ENCODE data around the gene PDE2A.

Gene PDE2A

DNA sequence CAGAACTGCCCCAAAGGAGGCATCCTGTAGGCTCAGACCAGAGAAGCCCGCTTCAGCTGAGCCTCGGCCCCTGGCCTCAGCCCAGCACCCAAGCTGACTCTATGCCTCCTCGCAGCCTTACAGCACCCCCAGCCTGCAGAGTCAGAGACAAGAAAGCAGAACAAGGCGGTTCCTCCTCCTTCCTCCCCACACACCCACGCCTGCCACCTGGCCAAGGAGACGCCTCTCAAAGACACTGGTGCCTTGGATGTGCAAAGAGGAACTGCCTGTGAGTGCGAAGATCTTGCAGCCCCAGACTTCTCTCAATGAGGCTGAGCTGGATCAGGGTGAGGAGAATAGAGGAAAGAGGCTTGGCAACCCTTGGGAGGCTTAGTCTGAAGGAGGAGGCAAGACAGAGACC lies 60.2 kb downstream of the PDE2A start:
- DNase-seq (ENCODE audit: low read depth in 2 of 2): no peak

DNA sequence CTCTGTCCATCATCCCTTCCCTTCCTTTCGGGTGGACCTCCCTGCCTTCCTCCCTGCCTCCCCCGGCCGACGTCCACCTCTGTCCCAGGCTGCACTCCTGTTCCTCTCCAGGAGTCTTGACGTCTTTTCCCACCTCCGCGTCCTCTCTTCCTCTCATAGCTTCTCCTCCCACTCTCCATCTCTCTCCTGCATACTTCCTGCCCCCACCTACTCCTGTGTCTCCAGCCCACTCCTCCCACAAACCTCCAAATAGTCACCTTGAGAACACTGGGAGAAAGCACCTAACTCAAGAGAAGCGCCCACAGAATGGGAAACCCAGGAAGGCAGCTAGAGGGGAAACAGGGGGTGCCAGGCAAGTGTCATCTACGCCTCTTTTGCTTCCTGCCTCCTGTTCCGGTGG lies 60.8 kb downstream of the PDE2A start:
- DNase-seq (ENCODE audit: low read depth in 2 of 2): no peak

DNA sequence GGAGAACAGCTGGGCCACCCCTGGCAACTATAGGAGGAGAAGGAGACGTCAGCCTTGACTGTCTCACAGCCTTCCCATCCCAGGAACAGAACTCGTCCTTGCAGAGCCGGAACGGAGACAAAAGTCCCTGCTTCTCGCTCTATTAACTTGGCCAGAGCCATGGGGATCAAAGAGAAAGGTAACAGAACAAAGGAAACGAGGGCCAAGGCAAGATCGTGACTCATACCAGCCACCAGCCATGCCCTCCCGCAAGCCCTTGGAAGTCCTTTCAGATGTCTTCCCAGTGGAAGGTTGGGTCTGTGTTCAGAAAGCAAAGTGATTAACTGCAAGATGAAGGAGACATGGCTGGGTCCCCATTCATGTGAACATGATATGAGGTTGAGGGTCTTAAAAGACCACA lies 64.7 kb downstream of the PDE2A start:
- no peak for DNase-seq (ENCODE audit: low read depth in 2 of 2)

DNA sequence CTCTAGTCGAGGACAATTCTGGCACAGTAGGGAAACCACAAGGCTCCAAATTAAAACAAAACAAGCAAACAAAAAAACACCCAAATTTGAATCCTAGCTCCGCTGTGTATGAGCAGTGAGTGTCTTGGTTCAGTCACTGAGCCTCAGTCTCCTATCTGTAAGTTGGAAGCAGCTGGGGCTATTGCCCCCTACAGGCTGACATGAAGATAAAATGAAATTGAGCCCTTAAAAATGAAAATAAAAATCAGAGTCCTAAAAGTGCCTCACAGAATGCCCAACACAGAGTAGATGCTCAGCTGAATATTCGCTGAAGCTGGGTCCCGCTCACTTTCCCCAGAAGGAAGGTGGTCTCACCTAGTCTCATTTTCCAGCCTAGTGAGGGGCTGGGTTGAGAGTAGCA lies 65.2 kb downstream of the PDE2A start:
- no peak for DNase-seq (ENCODE audit: low read depth in 2 of 2)

DNA sequence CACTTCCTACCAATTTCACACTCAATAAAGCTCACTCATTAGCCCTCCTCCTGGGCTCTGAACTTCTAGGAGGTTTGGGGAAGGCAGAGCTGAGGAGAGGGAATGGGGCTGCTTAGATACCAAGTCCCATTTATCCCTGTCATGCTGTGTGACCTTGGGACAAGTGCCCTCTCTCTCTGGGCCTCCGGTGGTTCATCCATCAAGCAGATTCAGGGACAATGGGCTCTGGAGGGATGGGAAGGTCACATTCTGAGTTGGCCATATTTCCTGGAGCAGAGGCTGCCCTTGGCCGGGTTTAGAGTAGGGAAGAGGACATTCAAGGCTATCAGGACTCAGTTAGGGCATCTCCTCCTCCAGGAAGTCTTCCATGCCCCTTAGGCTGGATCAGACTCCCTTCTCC lies 66.7 kb downstream of the PDE2A start:
- DNase-seq (ENCODE audit: low read depth in 2 of 2): no peak

DNA sequence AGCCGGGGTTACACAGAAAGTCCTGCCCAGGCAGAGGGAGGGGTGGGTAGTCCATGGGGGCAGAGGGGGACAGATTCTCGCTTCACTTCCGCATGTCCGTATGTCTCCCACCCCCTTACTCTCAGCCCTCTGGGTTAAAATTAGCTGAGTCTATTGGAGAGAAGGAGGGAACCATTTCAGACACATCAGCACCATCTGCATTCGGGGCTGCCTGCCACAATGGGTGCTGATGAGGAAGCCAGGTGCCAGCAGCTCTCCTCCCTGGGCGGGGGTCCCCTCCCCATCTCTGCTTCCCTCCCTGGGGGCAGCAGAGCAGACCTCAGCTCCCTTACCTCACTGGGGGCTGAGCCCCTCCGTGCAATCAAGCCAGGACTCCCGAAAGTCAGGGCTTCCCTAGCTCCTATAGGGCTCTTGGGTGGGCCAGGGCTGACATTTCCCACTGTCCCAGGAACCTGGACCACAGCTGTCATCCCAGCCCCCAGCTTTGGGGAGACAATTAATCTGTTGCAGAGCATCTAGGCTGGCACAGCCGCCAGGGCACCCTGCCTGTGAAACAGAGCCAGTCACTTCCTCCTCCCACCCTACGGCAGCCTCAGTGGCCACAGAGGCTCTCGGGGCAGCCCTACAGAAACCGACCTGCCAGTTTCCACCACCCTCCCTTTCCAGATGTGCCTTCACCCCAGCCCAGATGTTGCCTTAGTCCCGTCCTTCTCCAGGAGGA lies 67.3 kb downstream of the PDE2A start:
- DNase-seq (ENCODE audit: low read depth in 2 of 2): no peak

DNA sequence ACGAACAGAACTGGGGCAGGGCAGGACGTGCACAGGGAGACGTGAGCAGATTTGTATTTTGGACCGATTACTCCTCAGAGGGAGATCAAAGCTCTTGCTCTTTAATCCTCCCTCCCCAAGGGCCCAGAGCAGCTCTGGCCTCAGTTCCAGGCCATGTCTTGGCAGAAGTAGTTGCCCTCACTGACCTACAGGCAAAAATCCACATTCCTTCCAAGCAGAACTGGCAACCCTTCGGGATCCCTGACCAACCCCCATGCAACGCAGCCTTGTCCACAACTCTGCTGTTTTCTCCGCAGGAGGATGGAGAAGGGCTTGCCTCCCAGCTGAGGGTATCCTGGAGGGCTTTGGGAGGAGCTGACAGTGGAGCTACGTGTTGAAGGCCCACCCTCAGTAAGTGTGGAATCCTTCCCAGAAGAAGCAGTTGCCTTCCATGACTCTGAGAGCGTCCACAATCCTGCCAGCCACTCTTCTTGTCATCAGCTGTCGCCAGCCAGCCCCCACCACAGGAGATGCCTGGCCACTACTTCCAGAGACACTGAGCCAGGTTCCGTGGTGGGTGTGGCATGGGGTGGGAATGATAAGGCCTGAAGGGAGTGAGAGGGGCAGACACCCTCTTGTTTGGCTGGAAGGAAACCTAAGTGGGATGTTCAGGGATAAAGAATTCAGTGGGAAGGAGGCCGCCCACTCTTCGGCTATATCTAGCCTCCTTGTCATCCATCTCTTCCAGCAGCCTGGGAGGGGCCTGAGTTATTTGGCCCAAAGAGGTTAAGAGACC lies 68.1 kb downstream of the PDE2A start:
- no peak for DNase-seq (ENCODE audit: low read depth in 2 of 2)

DNA sequence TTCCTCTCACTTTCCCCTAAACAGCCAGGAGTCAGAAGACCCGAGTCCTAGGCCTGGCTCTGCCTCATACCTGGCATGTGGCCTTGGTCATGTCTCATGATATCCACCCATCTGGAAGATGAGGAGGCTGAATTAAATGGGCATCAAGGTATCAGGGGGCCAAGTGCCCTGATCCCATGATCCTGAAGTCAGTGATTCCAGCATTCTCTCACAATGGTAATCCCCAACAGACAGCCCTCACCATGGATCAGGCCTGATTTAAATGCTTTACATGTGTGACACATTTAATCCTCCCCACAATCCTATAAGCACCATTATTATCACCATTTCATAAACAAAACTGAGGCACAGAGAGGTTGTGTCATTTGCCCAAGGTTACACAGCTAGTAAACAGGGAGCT lies 70.0 kb downstream of the PDE2A start:
- no peak for DNase-seq (ENCODE audit: low read depth in 2 of 2)

DNA sequence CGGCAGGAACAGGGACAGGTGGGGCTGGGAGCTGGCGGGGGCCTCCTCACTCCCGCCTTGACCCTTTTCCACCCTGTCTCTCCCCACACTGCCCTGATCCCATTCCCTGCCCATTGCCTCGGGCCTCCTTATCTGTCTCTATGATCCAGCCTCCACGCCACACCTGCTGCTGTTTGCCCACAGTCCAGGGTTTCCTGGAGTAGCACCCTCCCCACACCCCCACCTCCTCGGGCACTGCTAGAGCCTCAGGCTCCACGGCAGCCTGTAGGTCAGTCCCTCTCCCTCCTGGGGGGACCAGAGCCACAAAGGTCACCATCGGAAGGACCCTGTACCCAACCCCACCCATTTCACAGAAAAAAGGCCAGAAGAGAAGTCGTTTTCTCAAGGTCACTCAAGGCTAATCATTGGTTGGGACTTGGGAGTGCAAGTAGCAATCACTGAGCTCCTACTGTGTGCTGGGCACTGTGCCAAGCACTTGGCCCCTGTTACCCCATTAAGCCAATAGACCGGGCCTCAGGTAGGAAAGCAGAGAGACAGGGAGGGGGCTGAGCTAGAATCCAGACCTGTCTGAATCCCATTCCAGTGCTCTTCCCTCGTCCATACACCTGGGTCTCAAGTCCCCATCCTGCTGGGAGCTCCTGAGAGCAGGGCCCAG lies 71.8 kb downstream of the PDE2A start:
- DNase-seq (ENCODE audit: low read depth in 2 of 2): no peak

DNA sequence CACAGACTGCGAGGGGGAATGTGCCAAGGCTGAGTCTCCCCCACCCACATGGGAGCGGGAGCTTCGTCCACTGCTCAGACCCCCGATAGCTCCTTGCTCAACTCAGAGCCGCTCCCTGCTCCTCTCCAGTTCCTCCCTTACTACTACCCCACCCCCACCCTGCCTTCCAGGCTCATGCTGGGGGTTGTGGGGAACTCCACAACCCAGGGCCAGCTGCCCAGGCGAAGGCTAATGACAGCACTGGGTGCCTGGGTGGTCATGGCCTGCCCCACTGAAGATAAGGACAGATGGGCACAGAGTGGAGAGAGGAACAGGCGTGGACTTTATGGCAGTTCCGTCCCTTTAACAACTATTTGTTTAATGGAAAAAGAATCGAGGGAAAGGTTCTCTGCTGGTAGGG lies 73.7 kb downstream of the PDE2A start:
- no peak for DNase-seq (ENCODE audit: low read depth in 2 of 2)

DNA sequence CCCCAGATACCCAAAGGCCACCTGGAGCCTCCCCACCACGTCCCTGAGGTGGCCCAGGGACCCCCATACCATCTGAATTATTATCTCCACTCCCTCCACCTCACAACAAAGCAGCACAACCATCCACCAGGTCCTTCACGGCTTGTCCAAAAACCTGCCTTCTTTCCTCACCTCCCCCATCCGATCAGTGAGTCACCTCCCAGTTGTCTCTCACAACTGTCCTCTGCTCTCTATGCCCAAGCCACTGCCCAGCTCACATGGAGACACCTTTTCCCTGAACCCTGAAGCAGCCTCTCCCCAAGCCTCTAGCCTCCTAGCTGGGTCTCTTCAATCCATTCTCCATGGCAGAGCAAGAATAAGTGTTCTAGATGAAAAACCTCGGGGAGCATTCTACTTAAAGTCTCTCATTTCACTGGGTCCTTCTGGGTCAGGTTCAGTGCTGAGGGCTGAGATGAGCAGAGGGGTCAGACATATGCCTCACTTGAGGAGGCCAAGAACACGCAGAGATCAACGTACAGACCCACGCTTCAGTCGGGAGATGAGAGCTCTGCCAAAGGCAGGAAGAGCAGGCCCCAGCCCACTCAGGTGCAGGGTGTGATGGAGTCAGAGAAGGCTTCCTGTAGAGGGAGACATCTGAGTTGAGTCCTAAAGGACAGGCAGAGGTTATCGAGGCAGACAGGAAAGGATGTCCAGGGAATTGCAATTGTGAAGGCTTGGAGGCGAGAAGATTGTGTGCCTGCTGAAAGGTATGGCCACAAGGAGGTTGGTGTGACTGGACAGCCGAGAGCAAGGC lies 74.7 kb downstream of the PDE2A start:
- no peak for DNase-seq (ENCODE audit: low read depth in 2 of 2)

DNA sequence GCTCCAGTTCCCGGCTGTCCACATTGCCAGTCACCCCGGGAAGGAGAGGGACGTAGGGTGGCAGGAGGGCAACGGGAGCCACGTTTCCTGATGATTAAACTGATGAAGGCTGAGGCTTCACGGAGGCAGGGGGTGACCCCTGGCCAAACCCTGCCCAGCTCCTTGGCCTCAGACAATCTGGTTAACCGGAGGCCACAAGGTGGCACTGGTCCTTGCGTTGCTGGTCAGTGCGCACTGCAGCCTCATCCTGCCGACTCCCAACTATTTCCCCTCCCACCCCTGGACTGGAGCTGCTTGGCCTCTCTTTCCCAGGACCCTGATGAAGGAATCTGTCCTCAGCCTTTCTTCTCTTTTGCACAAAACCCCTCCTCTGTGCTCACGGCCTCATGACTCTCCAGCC lies 75.3 kb downstream of the PDE2A start:
- no peak for DNase-seq (ENCODE audit: low read depth in 2 of 2)

DNA sequence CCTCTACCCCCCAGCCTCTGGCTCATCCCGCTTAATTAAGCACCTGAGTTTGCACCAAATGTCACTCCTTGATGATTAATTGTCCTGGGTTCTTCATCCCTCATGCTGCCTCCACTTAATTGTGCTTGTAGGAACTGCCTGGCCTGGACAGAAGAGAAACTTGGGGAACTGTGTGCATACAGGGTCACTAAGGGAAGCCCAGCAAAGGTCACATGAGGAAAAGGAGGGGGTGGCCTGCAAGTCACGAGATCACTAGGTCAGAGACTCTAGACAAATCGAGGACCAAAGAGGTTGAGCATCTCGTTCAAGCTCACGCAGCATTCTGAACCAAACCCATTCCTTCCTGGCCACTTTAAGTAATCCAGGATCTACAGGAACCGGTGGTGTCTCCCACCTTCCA lies 75.8 kb downstream of the PDE2A start:
- DNase-seq (ENCODE audit: low read depth in 2 of 2): no peak

DNA sequence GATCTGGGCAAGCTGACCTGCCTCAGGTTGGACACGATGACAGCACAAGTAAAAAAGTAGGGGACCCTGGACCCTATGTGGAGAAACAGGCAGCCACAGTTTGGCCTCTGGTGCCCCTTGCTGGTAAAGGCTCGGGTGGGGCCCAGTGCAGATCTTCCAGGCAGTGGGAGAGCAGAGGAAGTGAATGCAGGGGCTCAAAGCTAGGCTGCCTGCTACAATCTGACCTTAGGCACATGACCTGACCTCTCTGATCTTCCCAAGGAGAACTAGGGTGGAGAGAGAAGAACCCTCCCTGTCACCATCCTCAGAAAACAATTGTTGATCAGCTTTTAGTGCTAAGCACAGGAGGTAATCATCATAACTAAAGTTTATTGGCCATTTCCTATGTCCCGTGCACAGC lies 76.5 kb downstream of the PDE2A start:
- DNase-seq (ENCODE audit: low read depth in 2 of 2): no peak

DNA sequence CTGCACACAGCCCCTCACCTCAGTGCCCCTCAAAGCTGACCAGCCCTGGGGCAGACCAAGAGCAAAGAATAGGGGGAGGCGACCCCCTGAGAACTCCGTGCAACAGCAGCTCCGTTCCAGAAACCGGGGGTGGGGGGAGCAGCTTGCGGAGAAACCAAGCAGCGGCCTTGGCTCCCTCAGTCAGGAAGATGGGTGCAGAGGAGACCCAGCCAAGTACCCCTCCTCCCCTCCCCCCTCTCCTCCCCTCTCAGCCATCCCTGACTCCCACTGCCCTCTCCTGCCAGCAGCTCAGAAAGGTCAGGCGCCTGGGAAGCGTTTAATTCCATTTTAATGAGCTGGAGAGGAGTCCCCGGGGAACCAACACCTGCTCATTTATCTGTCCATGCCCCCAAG lies 78.9 kb downstream of the PDE2A start:
- DNase-seq (ENCODE audit: low read depth in 2 of 2): no peak

DNA sequence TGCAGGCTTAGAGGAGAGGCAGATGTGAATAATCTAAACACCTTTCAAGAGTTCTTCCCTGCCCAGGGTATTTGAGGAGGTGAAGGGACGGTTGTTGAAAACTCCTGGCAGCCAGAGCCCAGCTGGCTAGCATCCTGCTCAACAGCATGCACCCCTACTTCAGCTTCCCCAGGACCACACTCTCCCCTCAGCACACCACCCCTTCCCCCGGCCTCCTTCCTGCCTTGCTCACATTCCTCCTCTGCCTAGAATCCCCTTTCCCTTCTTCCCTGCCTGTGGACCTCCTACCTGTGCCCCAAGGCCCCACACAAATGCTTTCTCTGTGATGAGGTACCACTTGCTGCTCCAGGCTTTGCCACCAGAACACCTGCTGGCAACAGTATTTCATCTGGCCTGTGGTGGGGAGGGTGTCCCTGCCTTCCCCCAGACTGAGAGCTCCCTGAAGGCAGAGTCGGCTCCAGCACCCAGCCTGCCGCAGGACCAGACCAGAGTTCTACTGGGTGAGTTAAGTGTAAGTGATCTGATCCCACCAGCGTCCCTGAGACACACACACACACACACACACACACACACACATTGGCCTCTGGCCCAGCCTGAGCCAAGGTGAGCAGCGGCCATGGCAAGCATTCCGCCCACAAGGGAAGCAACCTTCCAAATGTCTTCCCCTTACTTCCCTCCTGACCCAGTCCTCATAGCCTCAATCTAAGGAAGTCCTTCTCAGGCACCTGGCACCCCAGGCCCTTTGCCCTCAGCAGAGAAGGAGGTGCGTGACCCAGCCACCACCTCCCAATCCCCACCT lies 79.5 kb downstream of the PDE2A start:
- DNase-seq (ENCODE audit: low read depth in 2 of 2): no peak

DNA sequence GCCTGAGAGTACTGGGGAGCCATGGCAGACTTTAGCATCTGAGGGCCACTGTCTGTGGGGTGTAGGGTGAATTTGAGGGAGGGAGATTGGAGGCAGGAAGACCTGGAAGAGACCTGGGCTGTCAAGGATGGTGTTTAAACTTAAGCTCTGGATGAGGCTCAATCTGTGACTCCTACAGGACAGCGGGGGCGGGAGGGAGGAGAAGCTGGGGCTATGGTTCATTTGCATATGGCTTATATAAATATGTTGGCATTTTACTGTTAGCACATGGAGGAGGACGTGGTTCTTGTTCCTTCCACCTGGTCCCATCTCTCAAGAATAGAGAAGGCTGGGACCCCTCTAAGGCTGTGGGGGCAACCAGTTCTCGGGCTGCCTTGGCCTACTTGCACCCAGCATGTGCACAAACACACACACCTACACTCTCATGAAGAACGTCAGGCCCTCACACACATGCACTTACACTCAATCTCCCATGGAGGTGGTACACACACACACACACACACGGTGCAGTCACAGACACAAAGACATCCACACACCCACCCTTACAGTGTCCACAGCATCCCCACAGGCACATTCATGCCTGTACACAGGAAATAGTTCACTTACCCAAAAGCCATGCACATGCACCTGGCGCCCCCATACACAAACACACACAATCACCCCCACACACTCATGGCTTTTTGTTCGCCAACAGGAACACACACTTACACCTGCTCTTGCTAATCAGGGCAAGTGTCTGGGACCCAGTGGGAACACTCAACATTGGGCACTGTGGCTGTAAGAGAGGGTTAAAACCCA lies 81.3 kb downstream of the PDE2A start:
- no peak for DNase-seq (ENCODE audit: low read depth in 2 of 2)

DNA sequence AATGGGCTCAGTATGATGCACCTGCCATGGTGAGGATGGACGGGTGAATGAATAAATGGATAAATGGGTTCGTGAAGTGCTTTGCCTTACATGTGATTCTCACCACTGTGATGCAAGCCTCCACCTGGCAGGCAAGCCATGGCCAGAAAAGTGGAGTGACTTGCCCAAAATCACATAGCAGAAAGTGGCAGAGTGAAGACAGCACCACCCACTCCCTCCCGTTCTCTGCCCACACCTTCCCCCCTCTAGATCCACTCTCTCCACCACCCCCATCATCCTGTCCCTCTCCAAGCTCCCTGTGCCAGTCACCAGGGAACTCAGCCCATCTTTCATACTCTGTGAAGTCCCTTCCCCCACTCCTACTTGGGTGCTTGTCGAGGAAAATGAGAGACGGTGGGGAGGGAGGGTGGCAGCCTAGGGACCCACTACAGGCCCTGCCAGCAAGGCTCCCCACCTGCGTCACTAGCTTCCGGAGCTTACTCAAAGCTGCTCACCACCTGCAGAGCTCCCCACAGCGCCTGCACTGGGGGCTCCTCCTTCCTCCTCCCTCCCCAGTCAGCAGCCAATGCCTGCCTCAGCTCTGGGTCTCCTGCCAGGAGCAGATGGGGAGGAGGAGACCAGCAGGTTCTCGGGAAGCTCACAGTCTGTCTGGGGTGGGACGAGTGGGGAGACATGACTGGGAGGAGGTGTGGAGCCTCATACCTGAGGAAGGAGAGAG lies 82.3 kb downstream of the PDE2A start:
- peak in 1 of 2 experiments; percentile 2 for DNase-seq (ENCODE audit: low read depth in 2 of 2)

DNA sequence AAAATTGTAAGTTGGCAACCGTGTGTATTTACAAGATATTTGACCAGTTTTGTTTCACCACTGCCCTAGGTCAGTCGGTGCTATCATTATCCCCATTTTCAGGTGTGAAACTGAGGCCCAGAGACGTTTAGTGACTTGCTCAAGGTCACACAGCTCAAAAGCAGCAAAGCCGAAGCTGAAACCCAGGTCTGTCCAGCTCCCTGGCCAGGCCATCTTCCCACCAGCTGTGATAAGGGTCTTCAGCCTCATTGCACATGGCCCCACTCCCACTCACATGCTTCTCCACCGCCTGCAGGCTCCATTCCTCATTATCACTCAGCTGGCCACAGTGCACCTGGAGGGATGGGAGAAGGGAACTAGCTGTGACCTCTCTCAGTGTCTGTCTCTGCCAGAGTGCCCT lies 83.2 kb downstream of the PDE2A start:
- no peak for DNase-seq (ENCODE audit: low read depth in 2 of 2)
